ENCODE measurements around the gene ADCYAP1R1. TPM values are rescaled to one million over a fixed set of nuclear protein-coding genes. Genes with fewer than 3 reads are reported as not detected.

The ADCYAP1R1 gene
- total RNA-seq, 1 experiment from 2014 or later, result 0.12 TPM

DNA sequence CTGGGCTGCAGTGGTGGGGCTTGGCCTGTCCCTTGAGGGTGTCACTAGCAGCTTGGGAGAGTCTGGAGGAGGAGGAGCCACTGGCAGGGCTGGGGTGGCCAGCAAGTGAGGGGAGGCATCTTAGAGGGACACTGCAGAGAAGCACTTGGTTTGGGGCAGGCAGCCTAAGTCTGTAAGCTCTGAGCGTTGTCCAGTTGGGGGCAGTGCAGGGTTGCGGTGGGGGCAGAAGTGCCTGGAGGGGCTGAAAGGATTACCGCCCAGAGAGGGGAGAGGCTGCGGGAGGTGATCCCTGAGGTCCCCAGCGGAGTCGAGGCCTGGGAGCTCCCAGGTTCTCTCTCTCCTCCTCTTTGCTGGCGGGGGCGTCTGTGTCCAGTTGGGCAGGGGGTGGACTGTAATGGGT lies 7.4 kb downstream of the ADCYAP1R1 start:
- RAD21 ChIA-PET (ENCODE audit: low non-redundant PET in 1 of 2, low total read pairs in 2 of 2, uncharacterized antibody in 2 of 2, unreplicated experiment in 2 of 2), result no interaction called here

DNA sequence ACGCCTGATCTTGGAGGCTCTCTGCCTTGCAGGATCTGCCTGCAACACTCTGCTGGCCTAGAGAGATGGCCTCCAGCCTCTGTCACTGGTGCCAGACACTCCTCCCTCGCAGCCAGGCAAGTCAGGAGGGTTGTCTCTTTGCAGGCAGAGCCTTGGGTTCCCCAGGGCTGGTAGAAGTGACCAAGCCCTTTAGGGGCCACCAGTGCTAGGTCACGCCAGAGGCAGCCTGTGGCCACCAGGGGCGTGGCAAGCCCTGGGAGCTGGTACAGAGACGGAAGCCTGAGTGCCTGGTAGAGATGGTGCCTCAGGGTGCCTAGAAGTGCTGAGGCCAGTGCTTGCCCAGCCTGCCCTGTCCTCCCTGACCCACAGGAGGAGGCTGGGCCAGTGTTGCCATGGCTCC lies 9.1 kb downstream of the ADCYAP1R1 start:
- RAD21 ChIA-PET (ENCODE audit: low non-redundant PET in 1 of 2, low total read pairs in 2 of 2, uncharacterized antibody in 2 of 2, unreplicated experiment in 2 of 2), result no interaction called here
- CTCF ChIA-PET, result interaction anchor here (0.7 to 2.4 kb wide), 4 partner anchors 13 to 66 kb away, joined by 3 to 13 read pairs (median 3); no protein-coding TSS in a partner anchor
- DNase-seq (ENCODE audit: low read depth, low spot score), result no peak

More for the DNA sequence above, 7.4 kb downstream of the ADCYAP1R1 start:
- no peak overlapping the region for H3K27ac ChIP-seq (ENCODE audit: low read depth, low read length)
- BruUV-seq (replicated peaks), result no TSS peak
- H3K9ac ChIP-seq (ENCODE audit: low read length), result no peak overlapping the region
- no peaks in the 10 kb centered on the region for H4K20me1 ChIP-seq (ENCODE audit: insufficient read depth)
- no peaks in the 10 kb centered on the region for H3K9me3 ChIP-seq (ENCODE audit: control insufficient read depth in 1 of 2, insufficient read depth in 1 of 2, low read depth in 1 of 2, low read length in 2 of 2)
- H3K9me2 ChIP-seq (ENCODE audit: insufficient read depth), result no peaks in the 10 kb centered on the region
- intact Hi-C loops (cut with micrococcal nuclease), result no loop called here
- no peak overlapping the region for H2AFZ ChIP-seq (ENCODE audit: low read depth, low read length, poor library complexity, severe bottlenecking)
- ChIA-PET CTCF (interaction anchor here (2.4 kb wide), 1 partner anchor 63 kb away, joined by 13 read pairs; no protein-coding TSS in a partner anchor), POLR2A (no interaction called here)
- peak; percentile 44 for ATAC-seq
- no peaks in the 10 kb centered on the region for H3K36me3 ChIP-seq (ENCODE audit: control insufficient read depth in 1 of 2, insufficient read depth in 2 of 2, low read length in 2 of 2)
- H3K4me1 ChIP-seq (ENCODE audit: control insufficient read depth in 1 of 2, insufficient read depth in 2 of 2, low read length in 2 of 2), result no peaks in the 10 kb centered on the region; a peak in 2 of 4 replicates
- H3K27me3 ChIP-seq (ENCODE audit: insufficient read depth, low read length), result no peaks in the 10 kb centered on the region
- H3K4me2 ChIP-seq (ENCODE audit: low read length), result no peak overlapping the region
- no peak for DNase-seq (ENCODE audit: low read depth, low spot score)
- no peaks in the 10 kb centered on the region for H3K79me2 ChIP-seq (ENCODE audit: insufficient read depth, low read length)
- H3K4me3 ChIP-seq (replicated peaks in 1 of 2; ENCODE audit: low read depth in 1 of 2, low read length in 2 of 2), result no peak overlapping the region
- TF ChIP-seq, protein P1, sequence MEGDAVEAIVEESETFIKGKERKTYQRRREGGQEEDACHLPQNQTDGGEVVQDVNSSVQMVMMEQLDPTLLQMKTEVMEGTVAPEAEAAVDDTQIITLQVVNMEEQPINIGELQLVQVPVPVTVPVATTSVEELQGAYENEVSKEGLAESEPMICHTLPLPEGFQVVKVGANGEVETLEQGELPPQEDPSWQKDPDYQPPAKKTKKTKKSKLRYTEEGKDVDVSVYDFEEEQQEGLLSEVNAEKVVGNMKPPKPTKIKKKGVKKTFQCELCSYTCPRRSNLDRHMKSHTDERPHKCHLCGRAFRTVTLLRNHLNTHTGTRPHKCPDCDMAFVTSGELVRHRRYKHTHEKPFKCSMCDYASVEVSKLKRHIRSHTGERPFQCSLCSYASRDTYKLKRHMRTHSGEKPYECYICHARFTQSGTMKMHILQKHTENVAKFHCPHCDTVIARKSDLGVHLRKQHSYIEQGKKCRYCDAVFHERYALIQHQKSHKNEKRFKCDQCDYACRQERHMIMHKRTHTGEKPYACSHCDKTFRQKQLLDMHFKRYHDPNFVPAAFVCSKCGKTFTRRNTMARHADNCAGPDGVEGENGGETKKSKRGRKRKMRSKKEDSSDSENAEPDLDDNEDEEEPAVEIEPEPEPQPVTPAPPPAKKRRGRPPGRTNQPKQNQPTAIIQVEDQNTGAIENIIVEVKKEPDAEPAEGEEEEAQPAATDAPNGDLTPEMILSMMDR (IDR thresholded peaks at IDR 0.05 in 2 of 3, conservative IDR thresholded peaks at IDR 0.05 in 1 of 3; ENCODE audit: borderline replicate concordance in 1 of 3, insufficient read depth in 1 of 3, low read depth in 2 of 3, low read length in 2 of 3), result peak in 2 of 3 experiments; percentile 13 to 28; a peak in 3 of 6 replicates
- no peak for TF ChIP-seq EZH2phosphoT487 (IDR thresholded peaks at IDR 0.05; ENCODE audit: borderline replicate concordance)
- peak; percentile 20; the same call in 1 of the 2 replicates for TF ChIP-seq RAD21 (IDR thresholded peaks at IDR 0.05; ENCODE audit: low read depth)

More for the DNA sequence above, 9.1 kb downstream of the ADCYAP1R1 start:
- ATAC-seq, result peak; percentile 57
- Histone ChIP-seq H3K9me3 (ENCODE audit: control insufficient read depth in 1 of 2, insufficient read depth in 1 of 2, low read depth in 1 of 2, low read length in 2 of 2) (no peaks in the 10 kb centered on the region), H3K4me2 (ENCODE audit: low read length) (no peak overlapping the region), H4K20me1 (ENCODE audit: insufficient read depth) (no peaks in the 10 kb centered on the region), H3K4me1 (ENCODE audit: control insufficient read depth in 1 of 2, insufficient read depth in 2 of 2, low read length in 2 of 2) (no peaks in the 10 kb centered on the region; a peak in 2 of 4 replicates), H3K27me3 (ENCODE audit: insufficient read depth, low read length) (no peaks in the 10 kb centered on the region), H3K9me2 (ENCODE audit: insufficient read depth) (no peaks in the 10 kb centered on the region), H3K79me2 (ENCODE audit: insufficient read depth, low read length) (no peaks in the 10 kb centered on the region), H3K9ac (ENCODE audit: low read length) (no peak overlapping the region), H3K27ac (ENCODE audit: low read depth, low read length) (no peak overlapping the region), H3K36me3 (ENCODE audit: control insufficient read depth in 1 of 2, insufficient read depth in 2 of 2, low read length in 2 of 2) (no peaks in the 10 kb centered on the region), H3K4me3 (replicated peaks in 1 of 2; ENCODE audit: low read depth in 1 of 2, low read length in 2 of 2) (no peak overlapping the region), H2AFZ (ENCODE audit: low read depth, low read length, poor library complexity, severe bottlenecking) (no peak overlapping the region)
- BruUV-seq (replicated peaks), result no TSS peak
- intact Hi-C loops (cut with micrococcal nuclease), result no loop called here
- POLR2A ChIA-PET, result no interaction called here
- TF ChIP-seq, protein P1 (IDR thresholded peaks at IDR 0.05 in 2 of 3, conservative IDR thresholded peaks at IDR 0.05 in 1 of 3; ENCODE audit: borderline replicate concordance in 1 of 3, insufficient read depth in 1 of 3, low read depth in 2 of 3, low read length in 2 of 3), result peak in 2 of 3 experiments; percentile 34 to 46; a peak in 3 of 6 replicates
- TF ChIP-seq CBX3 (IDR thresholded peaks at IDR 0.05; ENCODE audit: low read depth) (no peak), ZFX (IDR thresholded peaks at IDR 0.05) (no peak), JUND (IDR thresholded peaks at IDR 0.05) (no peak)
- TF ChIP-seq, protein P2, sequence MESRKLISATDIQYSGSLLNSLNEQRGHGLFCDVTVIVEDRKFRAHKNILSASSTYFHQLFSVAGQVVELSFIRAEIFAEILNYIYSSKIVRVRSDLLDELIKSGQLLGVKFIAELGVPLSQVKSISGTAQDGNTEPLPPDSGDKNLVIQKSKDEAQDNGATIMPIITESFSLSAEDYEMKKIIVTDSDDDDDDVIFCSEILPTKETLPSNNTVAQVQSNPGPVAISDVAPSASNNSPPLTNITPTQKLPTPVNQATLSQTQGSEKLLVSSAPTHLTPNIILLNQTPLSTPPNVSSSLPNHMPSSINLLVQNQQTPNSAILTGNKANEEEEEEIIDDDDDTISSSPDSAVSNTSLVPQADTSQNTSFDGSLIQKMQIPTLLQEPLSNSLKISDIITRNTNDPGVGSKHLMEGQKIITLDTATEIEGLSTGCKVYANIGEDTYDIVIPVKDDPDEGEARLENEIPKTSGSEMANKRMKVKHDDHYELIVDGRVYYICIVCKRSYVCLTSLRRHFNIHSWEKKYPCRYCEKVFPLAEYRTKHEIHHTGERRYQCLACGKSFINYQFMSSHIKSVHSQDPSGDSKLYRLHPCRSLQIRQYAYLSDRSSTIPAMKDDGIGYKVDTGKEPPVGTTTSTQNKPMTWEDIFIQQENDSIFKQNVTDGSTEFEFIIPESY (IDR thresholded peaks at IDR 0.05; ENCODE audit: extremely low read depth, insufficient replicate concordance, low read length), result no peak

All from HCT116 (cell line).